Spleen (tissue), 11 donors: ENCODE measurements around the gene HIP1. TPM values are rescaled to one million over a fixed set of nuclear protein-coding genes. Genes with fewer than 3 reads are reported as not detected.
"Not testable (repeated sequence)": the region's sequence is repeated elsewhere in the genome, so short reads cannot be mapped to it uniquely, and the experiment has no call there.

Experiments used
- DNase-seq: peaks from one replicate; pipeline ENCODE4 v3.0.0-alpha.2; 2020
- H3K27ac ChIP-seq, 8 donors: fragments of 200-600 bp; sonication (generic) in 7 of 8; 1 replicate in 4 of 8; 2 replicates in 4 of 8; pipeline versions ENCODE4 v1.5.0 to v1.8.0; 2016 to 2021; ENCODE audit warnings: inconsistent platforms in 4 of 8, mild to moderate bottlenecking in 4 of 8, moderate library complexity in 1 of 8
- H3K27me3 ChIP-seq, 7 donors: fragments of 200-600 bp; sonication (generic) in 6 of 7; replicated peaks in 1 of 7; 1 replicate in 4 of 7; 2 replicates in 3 of 7; pipeline versions ENCODE4 v1.5.0 to v1.8.0; 2016 to 2021; ENCODE audit warnings: inconsistent platforms in 3 of 7, mild to moderate bottlenecking in 1 of 7
- H3K36me3 ChIP-seq, 6 donors: fragments of 200-600 bp; sonication (generic) in 5 of 6; 1 replicate in 4 of 6; 2 replicates in 2 of 6; pipeline versions ENCODE4 v1.5.0 to v1.8.0; 2016 to 2021; ENCODE audit warnings: inconsistent platforms in 2 of 6
- H3K4me1 ChIP-seq, 6 donors: fragments of 200-600 bp; sonication (generic) in 5 of 6; 1 replicate in 3 of 6; 2 replicates in 3 of 6; pipeline versions ENCODE4 v1.5.0 to v1.8.0; 2016 to 2021; ENCODE audit warnings: inconsistent platforms in 3 of 6
- H3K4me3 ChIP-seq, 8 donors: fragments of 200-600 bp; sonication (generic) in 7 of 8; 1 replicate in 4 of 8; 2 replicates in 4 of 8; pipeline versions ENCODE4 v1.5.0 to v1.8.0; 2016 to 2021; ENCODE audit warnings: inconsistent platforms in 4 of 8, mild to moderate bottlenecking in 4 of 8, moderate library complexity in 2 of 8
- H3K9me3 ChIP-seq, 8 donors: fragments of 200-600 bp; sonication (generic) in 7 of 8; 1 replicate in 4 of 8; 2 replicates in 4 of 8; pipeline versions ENCODE4 v1.5.0 to v1.8.0; 2016 to 2021; ENCODE audit warnings: inconsistent platforms in 4 of 8
- CTCF ChIP-seq, 11 experiments: fragments of 200-600 bp in 7 of 11; fragments of 450-650 bp in 4 of 11; sonication (generic) in 4 of 11; IDR thresholded peaks in 8 of 11; conservative IDR thresholded peaks in 3 of 11; 1 replicate in 7 of 11; 2 replicates in 4 of 11; pipeline versions ENCODE4 v1.4.0 to v1.8.0; 2016 to 2021; ENCODE audit warnings: antibody characterized with exemption in 11 of 11, inconsistent platforms in 4 of 11, mild to moderate bottlenecking in 1 of 11
- POLR2A ChIP-seq, 3 donors: fragments of 450-650 bp; IDR thresholded peaks; one replicate each; pipeline ENCODE4 v1.5.1; 2017; ENCODE audit warnings: antibody characterized with exemption in 3 of 3, mild to moderate bottlenecking in 1 of 3
- POLR2AphosphoS5 ChIP-seq, 3 donors: sonication (generic); formaldehyde crosslinking; IDR thresholded peaks; one replicate each; pipeline ENCODE4 v1.5.1; 2017; ENCODE audit warnings: antibody characterized with exemption in 3 of 3
- WGBS, 5 donors: extraction: QIAGEN DNeasy Blood & Tissue Kit in 3 of 5; methylation state at CpG; one replicate each; pipeline versions ENCODE4 v1.1.5 to v1.1.7; 2013 to 2018; 5-methylcytosine and 5-hydroxymethylcytosine counted together
- intact Hi-C: fragments of 100-400 bp; cut with DNase I; formaldehyde crosslinking; loops from one replicate; pipeline ENCODE4 v1.15.0; 2023; ENCODE audit warnings: low total_unique reads
- polyA plus RNA-seq, 3 donors: library from polyadenylated mRNA; stranded (reverse); fragments of 200-250 nt; gene quantifications; one replicate each; pipeline ENCODE4 v1.2.1, GENCODE V29; 2013
- total RNA-seq, 7 donors: library from RNA; depleted of rRNA in 3 of 7; stranded (reverse); fragments of >200 nt in 3 of 7; fragmentation: NEBNext Ultra II Directional in 4 of 7; extraction: Animal tissue kit (Norgen Biotek cat#: 25700) in 4 of 7; gene quantifications; one replicate each; pipeline versions ENCODE4 v1.1.0 to v1.2.1, GENCODE V29; 2016 to 2021
- donor health status: healthy with polysubstance abuse.
- donor health status: DM: no; HTN: no; CAD: no; lungs with moderate emphysema.
- donor health status: DM: no; HTN: no; CAD: no.
- donor health status: Bipolar disorder and iron deficiency.
- donor health status: healthy.
- donor health status: DM: no; HTN: no; CAD: no.
- donor health status: DM: yes; HTN: yes; CAD: no.

HIP1 gene
- total and polyA plus RNA-seq, 10 donors = 3.4 to 52.6 (median 35.1) TPM

- DNase-seq = no peak
- Histone ChIP-seq H3K4me3 (no peak overlapping the region), H3K27ac (no peak overlapping the region), H3K36me3 (peaks cover 0 to 20% (median 2%) of the 10 kb centered on the region in 6 donors), H3K4me1 (peaks cover 7 to 33% (median 20%) of the 10 kb centered on the region in 6 donors), H3K27me3 (no peaks in the 10 kb centered on the region), H3K9me3 (no peaks in the 10 kb centered on the region)
- WGBS, 5 donors = 77 to 94% (median 91%) methylated on average over 6 of the region's 6 CpGs
- intact Hi-C loops = no loop called here
- TF ChIP-seq POLR2A (IDR thresholded peaks at IDR 0.05) = no peak
- TF ChIP-seq POLR2AphosphoS5 (IDR thresholded peaks at IDR 0.05) = no peak
- TF ChIP-seq CTCF (IDR thresholded peaks at IDR 0.05 in 8 of 11, conservative IDR thresholded peaks at IDR 0.05 in 3 of 11) = no peak
Measured at GRCh38 chr7:75531359-75531821, 207.4 kb downstream of the HIP1 start.

- H3K27me3 ChIP-seq, H3K9me3 ChIP-seq, intact Hi-C loops, DNase-seq: not testable (repeated sequence)
- Histone ChIP-seq H3K27ac (peak overlapping the region; percentile 67 to 91 (median 90)), H3K4me3 (peak overlapping the region; percentile 83 to 96 (median 88)), H3K36me3 (peaks cover 0 to 38% (median 24%) of the 10 kb centered on the region in 6 donors), H3K4me1 (peaks cover 7 to 48% (median 24%) of the 10 kb centered on the region in 6 donors)
- WGBS, 5 donors = 0 to 1% (median 0%) methylated on average over 14 to 37 of the region's 37 CpGs
Measured at GRCh38 chr7:75527224-75527722, 211.5 kb downstream of the HIP1 start.

- H3K4me3 ChIP-seq, DNase-seq, H3K27me3 ChIP-seq, intact Hi-C loops, H3K27ac ChIP-seq: not testable (repeated sequence)
- H3K9me3 ChIP-seq = peaks cover 0 to 19% (median 15%) of the 10 kb centered on the region in 8 donors
- H3K36me3 ChIP-seq = peaks cover 0 to 85% (median 38%) of the 10 kb centered on the region in 6 donors
- peaks cover 3 to 32% (median 12%) of the 10 kb centered on the region in 6 donors for H3K4me1 ChIP-seq
Measured at GRCh38 chr7:75521727-75522126, 217.0 kb downstream of the HIP1 start.

- intact Hi-C loops, H3K4me3 ChIP-seq, H3K27ac ChIP-seq, DNase-seq, H3K4me1 ChIP-seq, H3K27me3 ChIP-seq: not testable (repeated sequence)
- H3K9me3 ChIP-seq = peaks cover 0 to 19% (median 15%) of the 10 kb centered on the region in 8 donors
- peaks cover 0 to 83% (median 32%) of the 10 kb centered on the region in 6 donors for H3K36me3 ChIP-seq
- 92 to 98% (median 96%) methylated on average over 2 of the region's 2 CpGs for WGBS, 5 donors
Measured at GRCh38 chr7:75518842-75519241, 219.9 kb downstream of the HIP1 start.

GRCh38 chr7:75509033-75509432 lies 229.7 kb downstream of the HIP1 start:
- WGBS, 5 donors = 57 to 89% (median 86%) methylated on average over 2 of the region's 4 CpGs; no CpG with 5 or more reads in 2 of the 5 donors
- peaks cover 0 to 56% (median 0%) of the 10 kb centered on the region in 6 donors for H3K36me3 ChIP-seq
- intact Hi-C loops, H3K4me3 ChIP-seq, H3K27ac ChIP-seq, H3K4me1 ChIP-seq, H3K27me3 ChIP-seq, DNase-seq, H3K9me3 ChIP-seq: not testable (repeated sequence)

- WGBS, 5 donors = 77 to 94% (median 87%) methylated on average over 5 to 6 of the region's 6 CpGs
- H3K4me3 ChIP-seq, H3K4me1 ChIP-seq, intact Hi-C loops, H3K27ac ChIP-seq, H3K36me3 ChIP-seq, H3K27me3 ChIP-seq, DNase-seq, H3K9me3 ChIP-seq: not testable (repeated sequence)
Measured at GRCh38 chr7:75492020-75492419, 246.7 kb downstream of the HIP1 start, which contains the start of gene SPDYE5. Gene SPDYE5, plus strand, starts transcription at chr7:75492320. Its CDS starts 1,728 bp downstream, at chr7:75494048.
